Mononuclear cell (primary cell): ENCODE data around the gene FBXL17. TPM values are rescaled to one million over a fixed set of nuclear protein-coding genes. Genes with fewer than 3 reads are reported as not detected.
A peak's percentile ranks its signal among the peaks of the same experiment; 100 is the strongest.
"Not testable (repeated sequence)": the region's sequence is repeated elsewhere in the genome, so short reads cannot be mapped to it uniquely, and the experiment has no call there.

Experiments used
- H3K27me3 ChIP-seq: 2 replicates; pipeline ENCODE4 v1.6.0; 2011; ENCODE audit warnings: low read length, control low read depth; ENCODE audit not compliant: insufficient read depth
- H3K4me1 ChIP-seq: 2 replicates; pipeline ENCODE4 v1.5.1; 2011; ENCODE audit warnings: mild to moderate bottlenecking, low read length, control low read depth; ENCODE audit not compliant: insufficient read depth
- H3K4me3 ChIP-seq: 2 replicates; pipeline ENCODE4 v1.5.1; 2011; ENCODE audit warnings: mild to moderate bottlenecking, low read length, moderate library complexity
- H3K9me3 ChIP-seq: 2 replicates; pipeline ENCODE4 v1.5.1; 2011; ENCODE audit warnings: low read depth, mild to moderate bottlenecking, control low read depth, low read length
- total RNA-seq: library from RNA; depleted of rRNA; stranded (reverse); fragments of >200 nt; gene quantifications from one replicate; pipeline ENCODE4 v1.2.3, GENCODE V29; 2012

The FBXL17 gene
- 19.3 TPM for total RNA-seq

- Histone ChIP-seq H3K9me3 (no peaks in the 10 kb centered on the region), H3K4me1 (peaks cover 25% of the 10 kb centered on the region), H3K27me3 (no peaks in the 10 kb centered on the region), H3K4me3 (peak within 1 kb of the TSS; percentile 83)
Measured at GRCh38 chr5:108381954-108382783, at the start of gene FBXL17. Gene FBXL17, minus strand, starts transcription at chr5:108382098.

GRCh38 chr5:108430931-108431608 is 49.2 kb upstream of the FBXL17 start:
- no peak overlapping the region for H3K4me3 ChIP-seq
- H3K4me1 ChIP-seq, result no peaks in the 10 kb centered on the region
- H3K9me3 ChIP-seq, result no peaks in the 10 kb centered on the region
- H3K27me3 ChIP-seq, result no peaks in the 10 kb centered on the region

- Histone ChIP-seq H3K27me3 (peaks cover 3% of the 10 kb centered on the region), H3K9me3 (no peaks in the 10 kb centered on the region), H3K4me1 (no peaks in the 10 kb centered on the region), H3K4me3 (no peak overlapping the region)
Measured at GRCh38 chr5:108421713-108422112, 39.8 kb upstream of the FBXL17 start.

- Histone ChIP-seq H3K27me3 (peaks cover 3% of the 10 kb centered on the region), H3K4me1 (no peaks in the 10 kb centered on the region), H3K9me3 (no peaks in the 10 kb centered on the region), H3K4me3 (no peak overlapping the region)
Measured at GRCh38 chr5:108420755-108421154, 38.9 kb upstream of the FBXL17 start.

- Histone ChIP-seq H3K4me1 (no peaks in the 10 kb centered on the region), H3K4me3 (no peak overlapping the region), H3K9me3 (no peaks in the 10 kb centered on the region), H3K27me3 (peaks cover 3% of the 10 kb centered on the region)
Measured at GRCh38 chr5:108420158-108420557, 38.3 kb upstream of the FBXL17 start.

- Histone ChIP-seq H3K9me3 (no peaks in the 10 kb centered on the region), H3K4me1 (no peaks in the 10 kb centered on the region), H3K27me3 (peaks cover 3% of the 10 kb centered on the region), H3K4me3 (no peak overlapping the region)
Measured at GRCh38 chr5:108418197-108418596, 36.3 kb upstream of the FBXL17 start.

- Histone ChIP-seq H3K9me3 (no peaks in the 10 kb centered on the region), H3K4me3 (no peak overlapping the region), H3K27me3 (peaks cover 3% of the 10 kb centered on the region), H3K4me1 (no peaks in the 10 kb centered on the region)
Measured at GRCh38 chr5:108417166-108417670, 35.3 kb upstream of the FBXL17 start.

GRCh38 chr5:108415726-108416125 is 33.8 kb upstream of the FBXL17 start:
- Histone ChIP-seq H3K4me1 (no peaks in the 10 kb centered on the region), H3K9me3 (no peaks in the 10 kb centered on the region), H3K4me3 (no peak overlapping the region), H3K27me3 (peaks cover 3% of the 10 kb centered on the region)

GRCh38 chr5:108409786-108410185 is 27.9 kb upstream of the FBXL17 start:
- no peak overlapping the region for H3K4me3 ChIP-seq
- H3K4me1 ChIP-seq, result no peaks in the 10 kb centered on the region
- H3K9me3 ChIP-seq, result no peaks in the 10 kb centered on the region
- H3K27me3 ChIP-seq, result no peaks in the 10 kb centered on the region

GRCh38 chr5:108405201-108405600 is 23.3 kb upstream of the FBXL17 start:
- not testable (repeated sequence) for H3K4me1 ChIP-seq, H3K9me3 ChIP-seq, H3K4me3 ChIP-seq, H3K27me3 ChIP-seq

- Histone ChIP-seq H3K4me3 (no peak overlapping the region), H3K9me3 (no peaks in the 10 kb centered on the region), H3K4me1 (no peaks in the 10 kb centered on the region), H3K27me3 (peaks cover 3% of the 10 kb centered on the region)
Measured at GRCh38 chr5:108398964-108399363, 17.1 kb upstream of the FBXL17 start.

- H3K9me3 ChIP-seq, H3K4me3 ChIP-seq, H3K4me1 ChIP-seq, H3K27me3 ChIP-seq: not testable (repeated sequence)
Measured at GRCh38 chr5:108396837-108397236, 14.9 kb upstream of the FBXL17 start.

GRCh38 chr5:108387758-108388157 is 5.9 kb upstream of the FBXL17 start:
- H3K27me3 ChIP-seq, result no peaks in the 10 kb centered on the region
- H3K4me3 ChIP-seq, result no peak overlapping the region
- peaks cover 10% of the 10 kb centered on the region for H3K4me1 ChIP-seq
- no peaks in the 10 kb centered on the region for H3K9me3 ChIP-seq

- no peak overlapping the region for H3K4me3 ChIP-seq
- H3K9me3 ChIP-seq, result no peaks in the 10 kb centered on the region
- H3K27me3 ChIP-seq, result no peaks in the 10 kb centered on the region
- peaks cover 12% of the 10 kb centered on the region for H3K4me1 ChIP-seq
Measured at GRCh38 chr5:108386345-108387061, 4.6 kb upstream of the FBXL17 start.

- H3K9me3 ChIP-seq, result no peaks in the 10 kb centered on the region
- H3K4me1 ChIP-seq, result peaks cover 19% of the 10 kb centered on the region
- H3K4me3 ChIP-seq, result no peak overlapping the region
- no peaks in the 10 kb centered on the region for H3K27me3 ChIP-seq
Measured at GRCh38 chr5:108384741-108385140, 2.8 kb upstream of the FBXL17 start.
